ENCODE data around the gene LRRTM1.
A peak's percentile ranks its signal among the peaks of the same experiment; 100 is the strongest.

Gene LRRTM1

DNA sequence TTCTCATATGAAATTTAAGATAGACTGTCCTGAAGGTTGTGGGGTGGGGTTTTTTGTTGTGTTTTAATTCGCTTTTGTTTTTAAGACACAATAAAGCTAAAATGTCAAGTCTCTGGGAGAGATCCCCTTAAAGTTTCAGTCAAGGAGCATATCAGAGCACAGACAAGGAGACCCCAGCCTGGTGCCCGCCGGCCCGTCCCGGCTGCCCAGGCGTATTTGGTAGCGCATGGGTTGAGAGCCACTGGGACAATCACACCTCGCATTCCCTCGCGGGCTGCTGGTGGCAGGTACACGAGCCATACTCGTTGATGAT, 2.6 kb downstream of the LRRTM1 start:
- DNase-seq, result no peak

GRCh38 chr2:80300954-80301353, 3.6 kb downstream of the LRRTM1 start:
- no peak for DNase-seq

GRCh38 chr2:80300346-80300745, 4.2 kb downstream of the LRRTM1 start:
- no peak for DNase-seq

DNA sequence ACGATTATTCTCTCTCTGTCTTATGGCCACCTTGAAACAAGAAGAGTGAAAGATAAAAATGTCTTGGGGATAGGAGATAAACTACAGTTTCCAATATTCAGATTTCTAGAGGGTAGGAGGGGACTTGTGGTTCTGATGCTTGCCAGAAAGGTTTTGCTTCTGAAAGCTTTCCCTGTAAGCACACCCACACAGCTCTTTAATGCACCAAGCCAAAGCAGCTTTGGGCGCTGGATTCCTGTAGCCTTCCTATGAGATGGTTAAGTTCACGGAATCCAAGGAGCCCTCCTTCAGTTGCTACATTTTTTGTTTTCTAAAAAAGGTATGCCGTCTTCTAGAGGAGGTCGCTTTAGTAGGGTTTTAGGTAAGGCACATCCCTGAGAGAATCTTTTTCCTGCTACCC, 4.9 kb downstream of the LRRTM1 start:
- DNase-seq, result no peak

DNA sequence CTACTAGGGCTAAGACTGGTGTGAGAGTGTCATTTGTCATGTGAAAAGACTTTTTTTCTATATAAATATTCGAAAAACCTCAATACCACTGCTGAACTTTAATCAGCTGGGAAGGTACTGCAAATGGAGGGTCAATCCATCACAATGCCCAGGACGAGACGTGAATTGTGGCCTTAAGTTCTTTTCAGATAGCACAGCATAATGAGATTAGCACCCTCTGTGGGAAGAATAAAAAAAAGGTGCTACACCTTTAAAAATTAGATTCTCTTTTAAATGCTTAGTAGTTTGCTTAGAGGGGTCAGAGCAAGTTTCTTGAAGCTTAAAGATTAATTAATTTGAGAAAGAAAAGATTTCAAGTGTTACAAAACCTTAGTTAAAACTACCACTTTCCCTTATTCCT, 5.6 kb downstream of the LRRTM1 start:
- no peak for DNase-seq

GRCh38 chr2:80293039-80293438, 11.5 kb downstream of the LRRTM1 start:
- DNase-seq, result no peak

DNA sequence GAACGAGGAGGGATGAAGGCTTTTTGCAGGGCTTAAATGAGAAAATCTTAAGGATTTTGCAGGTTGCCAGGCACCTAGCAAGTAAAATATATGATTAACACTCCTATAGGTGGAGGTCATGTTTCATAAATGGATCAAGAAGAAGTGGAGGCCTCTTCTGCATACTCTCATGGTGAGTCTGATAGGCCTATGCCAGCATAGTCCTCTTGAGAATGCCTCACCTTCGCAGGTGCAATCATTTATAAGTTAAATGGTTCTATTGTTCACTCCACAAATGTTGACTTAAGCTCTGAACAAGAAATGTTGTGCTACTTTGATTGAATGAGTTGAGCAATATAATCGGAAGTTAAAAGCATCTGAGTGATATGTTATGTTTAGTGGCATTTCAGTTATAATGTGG, 12.1 kb downstream of the LRRTM1 start:
- no peak for DNase-seq

- no peak for DNase-seq
Observed at GRCh38 chr2:80291656-80292055, 12.9 kb downstream of the LRRTM1 start.

- no peak for DNase-seq
Observed at GRCh38 chr2:80288576-80288975, 16.0 kb downstream of the LRRTM1 start.

- DNase-seq, result no peak
Observed at GRCh38 chr2:80281049-80281448, 23.5 kb downstream of the LRRTM1 start.

- no peak for DNase-seq
Observed at GRCh38 chr2:80280598-80280997, 24.0 kb downstream of the LRRTM1 start.

- DNase-seq, result no peak
Observed at GRCh38 chr2:80269806-80270205, 34.7 kb downstream of the LRRTM1 start.

DNA sequence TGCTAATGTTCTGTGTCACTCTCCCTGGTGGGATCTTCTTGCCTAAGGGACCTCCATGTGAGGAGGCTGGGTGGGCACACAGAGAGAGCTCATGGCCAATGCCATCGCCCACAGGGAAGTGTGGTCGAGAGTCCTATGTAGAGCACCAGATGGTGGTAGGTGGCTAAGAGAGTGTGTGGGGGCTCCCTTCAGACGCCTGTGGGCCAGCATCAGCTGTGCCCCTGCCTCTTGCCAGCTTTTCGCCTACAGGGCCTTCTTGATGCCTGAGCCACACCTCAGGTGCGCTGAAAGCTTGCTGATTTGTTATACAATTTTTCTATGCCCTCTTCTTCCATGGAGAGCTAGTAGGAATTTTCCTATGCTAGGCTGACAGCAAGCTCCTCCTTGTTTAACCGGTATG, 38.3 kb downstream of the LRRTM1 start:
- no peak for DNase-seq

- no peak for DNase-seq
Observed at GRCh38 chr2:80259292-80259691, 45.3 kb downstream of the LRRTM1 start.

DNA sequence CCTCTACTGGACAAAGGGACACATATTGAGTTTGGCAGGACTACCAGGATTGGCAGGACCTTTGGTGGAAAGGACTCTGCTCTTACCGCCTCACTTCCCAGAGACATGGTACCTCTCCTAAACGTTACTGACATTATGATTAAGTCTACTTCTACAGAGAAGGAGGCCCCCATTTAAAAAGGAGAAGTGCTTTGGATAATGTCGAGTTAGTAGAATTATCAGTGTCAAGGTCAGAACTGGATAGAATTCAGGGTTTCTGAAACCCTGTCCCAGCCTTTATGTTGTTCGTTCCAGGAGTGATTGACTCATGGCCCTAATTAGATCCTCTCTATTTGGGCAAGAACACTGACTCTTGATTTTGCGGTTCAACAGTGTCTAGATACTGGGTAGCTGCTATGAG, 45.8 kb downstream of the LRRTM1 start:
- DNase-seq, result no peak

DNA sequence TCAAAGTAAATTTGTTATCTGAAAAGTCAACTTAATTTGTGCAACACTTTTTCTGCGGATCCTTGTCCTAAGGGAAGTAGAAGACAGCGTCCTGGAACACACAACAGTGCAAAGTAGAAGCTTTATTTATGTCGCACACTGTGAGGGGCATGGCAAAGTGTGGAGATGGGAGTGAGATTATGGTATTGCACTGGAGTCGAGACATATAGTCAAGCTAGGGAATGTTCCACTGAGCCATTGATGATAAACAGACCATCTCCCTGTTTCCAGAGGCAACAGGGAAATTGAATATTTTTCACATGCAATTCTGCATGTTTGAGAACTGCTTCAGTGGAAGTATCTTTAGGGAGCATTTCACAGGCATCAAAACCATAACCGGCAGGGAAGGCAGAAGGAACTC, 46.2 kb downstream of the LRRTM1 start:
- DNase-seq, result no peak

DNA sequence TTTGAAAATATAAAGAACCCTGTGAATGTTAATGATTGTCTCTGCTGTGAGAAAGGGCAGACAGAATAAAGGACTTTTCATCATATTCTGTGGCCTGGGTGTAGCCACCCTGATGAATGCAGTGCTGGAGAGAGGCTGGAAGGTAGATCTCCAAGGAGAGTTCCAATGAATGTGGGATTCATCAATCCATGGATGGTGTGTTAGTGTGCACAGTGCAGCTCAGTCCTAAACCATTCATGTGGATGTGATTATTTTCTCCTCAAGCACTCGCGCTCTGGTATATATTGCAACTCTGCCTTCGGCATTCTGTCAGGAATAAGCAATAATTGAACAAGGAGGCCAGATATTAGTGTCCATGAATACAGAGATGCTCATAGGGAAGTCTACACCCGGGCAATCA, 47.1 kb downstream of the LRRTM1 start:
- DNase-seq, result no peak

DNA sequence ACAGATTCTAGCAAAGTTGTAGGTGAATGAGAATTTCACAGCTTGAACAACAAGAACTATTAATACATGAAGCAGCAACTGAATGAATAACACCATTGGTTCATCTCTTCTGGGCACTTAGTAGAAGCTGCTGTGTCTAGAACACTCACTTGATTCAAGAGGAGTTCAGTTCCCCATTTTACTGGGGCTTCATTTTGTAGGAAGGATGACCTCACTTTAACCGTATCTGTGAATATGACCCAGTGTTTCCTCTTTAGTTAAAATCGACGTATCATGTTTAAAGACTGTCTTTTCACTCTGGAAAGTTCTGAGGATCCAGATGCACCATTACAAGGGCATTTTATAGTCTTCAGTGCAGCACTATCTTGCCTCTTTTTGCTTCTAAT, 47.8 kb downstream of the LRRTM1 start:
- peak in 2 of 4 experiments; percentile 4 for DNase-seq

- no peak for DNase-seq
Observed at GRCh38 chr2:80255918-80256781, 48.4 kb downstream of the LRRTM1 start.

- DNase-seq, result no peak
Observed at GRCh38 chr2:80252294-80252986, 52.1 kb downstream of the LRRTM1 start.

Data from suppressor macrophage (primary cell).